Nasal cavity respiratory epithelium epithelial cell of viscerocranial mucosa (primary cell): Measurements from ENCODE around the gene NR1I2. TPM values are rescaled to one million over a fixed set of nuclear protein-coding genes. Genes with fewer than 3 reads are reported as not detected.

Source experiments
- total RNA-seq: library from RNA; depleted of rRNA; stranded (reverse); fragments of >200 nt; gene quantifications from 2 replicates; pipeline ENCODE4 v1.2.3, GENCODE V29; 2014

NR1I2 gene
- under 0.01 TPM in 2 replicates for total RNA-seq

GRCh38 chr3:119781330-119782198 is at the start of gene NR1I2:
Gene NR1I2 (plus strand): TSS chr3:119782101.

Other genes starting within 250 kb of the NR1I2 start
- gene CD80, start 222.5 kb upstream of the NR1I2 start, total RNA-seq = not detected in 2 replicates
- gene ADPRH, start 202.6 kb upstream of the NR1I2 start, total RNA-seq = 0.68 and 3.9 TPM in 2 replicates
- gene PLA1A, start 184.2 kb upstream of the NR1I2 start, total RNA-seq = 0.14 TPM in 1 of 2 replicates, not detected in the other
- gene POPDC2, start 121.5 kb upstream of the NR1I2 start, total RNA-seq = 0.28 and 0.34 TPM in 2 replicates
- 22.2 and 24.4 TPM in 2 replicates for gene COX17, start 104.7 kb upstream of the NR1I2 start, total RNA-seq
- gene CFAP91, start 79.1 kb upstream of the NR1I2 start, total RNA-seq = 0.07 TPM in 1 of 2 replicates, not detected in the other